Activated CD8-positive, alpha-beta memory T cell treated with anti-CD3 and anti-CD28 coated beads, Interleukin-2, amount 50 U/mL, for 1 hour (primary cell): ENCODE measurements around the gene SPAG9.

Source experiments
- DNase-seq: peaks from one replicate; pipeline ENCODE4 v3.0.0-alpha.2; 2020; ENCODE audit errors: extremely low read depth

SPAG9 gene

GRCh38 chr17:50986989-50987660 lies 133.5 kb downstream of the SPAG9 start:
- no peak for DNase-seq

- no peak for DNase-seq
These were observed 139.4 kb downstream of the SPAG9 start for GRCh38 chr17:50981279-50981678.

GRCh38 chr17:50979524-50979927 lies 141.1 kb downstream of the SPAG9 start:
- DNase-seq: no peak

- DNase-seq: no peak
These were observed 143.0 kb downstream of the SPAG9 start for GRCh38 chr17:50977487-50978159.

GRCh38 chr17:50976951-50977472 lies 143.7 kb downstream of the SPAG9 start:
- DNase-seq: no peak

GRCh38 chr17:50973557-50974494 lies 146.8 kb downstream of the SPAG9 start:
- no peak for DNase-seq

GRCh38 chr17:50972577-50972976 lies 148.1 kb downstream of the SPAG9 start:
- DNase-seq: no peak

GRCh38 chr17:50967795-50968194 lies 152.9 kb downstream of the SPAG9 start:
- DNase-seq: no peak

- no peak for DNase-seq
These were observed 154.5 kb downstream of the SPAG9 start for GRCh38 chr17:50966163-50966666.

GRCh38 chr17:50963139-50963538 lies 157.5 kb downstream of the SPAG9 start:
- no peak for DNase-seq

- DNase-seq: no peak
These were observed 159.1 kb downstream of the SPAG9 start for GRCh38 chr17:50961282-50962220.

GRCh38 chr17:50959341-50959740 lies 161.3 kb downstream of the SPAG9 start:
- DNase-seq: no peak

GRCh38 chr17:50957600-50958575 lies 162.8 kb downstream of the SPAG9 start:
- DNase-seq: no peak

GRCh38 chr17:50956750-50957523 lies 163.7 kb downstream of the SPAG9 start:
- peak; percentile 39 for DNase-seq

- no peak for DNase-seq
These were observed 164.3 kb downstream of the SPAG9 start for GRCh38 chr17:50956409-50956749.

- no peak for DNase-seq
These were observed 165.0 kb downstream of the SPAG9 start for GRCh38 chr17:50955667-50956120.

GRCh38 chr17:50955160-50955559 lies 165.5 kb downstream of the SPAG9 start:
- no peak for DNase-seq

- no peak for DNase-seq
These were observed 166.0 kb downstream of the SPAG9 start for GRCh38 chr17:50954641-50955121.
